T47D (cell line): ENCODE measurements around the gene ITGAX.
"Not testable (repeated sequence)": the region's sequence is repeated elsewhere in the genome, so short reads cannot be mapped to it uniquely, and the experiment has no call there.

ENCODE experiments used
- DNase-seq, 2 experiments: peaks; one replicate each; pipeline versions ENCODE4 v3.0.0 to v3.0.0-alpha.2; 2011 to 2012; ENCODE audit warnings: low read depth in 1 of 2, low spot score in 1 of 2
- JUND ChIP-seq: IDR thresholded peaks from 2 replicates; pipeline ENCODE4 v1.6.1; 2012; ENCODE audit warnings: low read depth
- in situ Hi-C: cut with HindIII; loops from 2 replicates; pipeline ENCODE4 v1.10.0; 2016; ENCODE audit warnings: low sequenced_read_pairs, low pct_unique_long_range_greater_than_20kb

ITGAX gene

DNA sequence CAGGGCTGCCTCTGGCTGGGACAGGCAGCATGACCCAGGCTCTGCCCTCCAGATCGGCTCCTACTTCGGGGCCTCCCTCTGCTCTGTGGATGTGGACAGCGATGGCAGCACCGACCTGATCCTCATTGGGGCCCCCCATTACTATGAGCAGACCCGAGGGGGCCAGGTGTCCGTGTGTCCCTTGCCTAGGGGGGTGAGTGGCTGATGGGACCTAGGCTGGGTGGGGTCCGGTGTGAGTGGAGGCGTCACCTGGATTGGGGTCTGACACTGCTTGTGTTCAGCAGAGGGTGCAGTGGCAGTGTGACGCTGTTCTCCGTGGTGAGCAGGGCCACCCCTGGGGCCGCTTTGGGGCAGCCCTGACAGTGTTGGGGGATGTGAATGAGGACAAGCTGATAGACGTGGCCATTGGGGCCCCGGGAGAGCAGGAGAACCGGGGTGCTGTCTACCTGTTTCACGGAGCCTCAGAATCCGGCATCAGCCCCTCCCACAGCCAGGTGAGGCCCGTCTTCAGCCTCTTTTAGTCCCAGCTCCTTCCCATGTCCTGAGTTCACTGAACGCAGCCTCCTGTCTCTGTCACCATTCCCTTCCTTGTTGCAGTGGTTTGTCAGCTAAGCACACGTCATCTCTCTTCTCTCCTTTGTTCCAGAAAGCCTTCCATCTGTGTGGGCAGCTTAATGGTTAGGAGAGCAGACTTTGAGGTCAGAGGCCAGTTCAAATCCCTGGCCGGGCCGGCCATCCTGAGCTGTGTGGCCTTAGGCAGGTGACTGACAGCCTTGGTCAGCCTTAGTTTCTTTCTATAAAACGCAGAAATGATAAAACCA, 56.3 kb downstream of the ITGAX start:
- in situ Hi-C loops: no loop called here
- no peak for DNase-seq
- TF ChIP-seq JUND: no peak

DNA sequence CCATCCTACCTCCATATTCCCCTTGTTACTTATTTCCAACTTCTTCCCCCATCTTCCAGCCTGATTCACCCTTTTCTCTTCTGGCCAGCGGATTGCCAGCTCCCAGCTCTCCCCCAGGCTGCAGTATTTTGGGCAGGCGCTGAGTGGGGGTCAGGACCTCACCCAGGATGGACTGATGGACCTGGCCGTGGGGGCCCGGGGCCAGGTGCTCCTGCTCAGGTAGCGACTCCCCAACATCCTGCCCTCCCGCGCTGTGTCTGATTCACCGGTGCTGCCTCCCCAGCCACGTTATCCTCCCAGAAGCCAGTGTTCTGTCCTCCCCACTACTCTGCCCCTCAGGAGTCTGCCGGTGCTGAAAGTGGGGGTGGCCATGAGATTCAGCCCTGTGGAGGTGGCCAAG, 57.8 kb downstream of the ITGAX start:
- in situ Hi-C loops: no loop called here
- TF ChIP-seq JUND: no peak
- no peak for DNase-seq

DNA sequence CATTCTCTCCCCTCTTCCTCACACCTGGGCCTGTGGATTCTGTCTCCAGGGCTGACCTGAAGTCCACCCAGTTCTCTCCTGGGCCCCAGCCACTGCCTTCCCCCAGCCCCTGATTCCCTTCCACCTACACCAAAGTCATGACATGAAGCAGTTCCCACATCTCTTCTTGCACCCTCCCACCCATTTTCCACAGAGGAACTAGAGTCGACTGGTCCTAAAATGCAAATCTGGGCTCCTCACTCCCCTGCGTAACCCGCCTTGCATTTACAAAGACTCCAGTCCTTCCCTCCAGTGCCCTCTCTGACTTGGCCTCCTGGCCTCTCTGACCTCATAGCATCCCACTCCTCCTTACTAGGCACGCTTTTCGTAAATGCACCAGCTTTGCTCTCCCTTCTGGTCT, 58.4 kb downstream of the ITGAX start:
- in situ Hi-C loops: no loop called here
- TF ChIP-seq JUND: no peak
- DNase-seq: no peak

DNA sequence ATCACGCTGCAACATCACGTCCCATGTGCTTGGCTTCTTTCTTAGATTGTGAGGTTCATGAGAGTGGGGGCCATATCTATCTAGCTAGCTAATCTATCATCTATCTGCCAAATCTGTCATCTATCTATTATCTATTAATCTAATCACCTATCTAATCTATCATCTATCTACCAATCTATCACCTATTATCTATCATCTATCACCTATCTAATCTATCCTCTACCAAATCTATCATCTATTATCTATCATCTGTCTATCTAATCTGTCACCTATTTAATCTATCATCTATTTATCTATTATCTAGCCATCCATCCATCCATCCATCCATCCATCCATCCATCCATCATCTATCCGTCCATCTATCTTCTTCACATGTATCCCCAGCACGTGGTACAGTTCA, 59.0 kb downstream of the ITGAX start:
- DNase-seq: no peak
- no peak for TF ChIP-seq JUND
- in situ Hi-C loops: no loop called here

DNA sequence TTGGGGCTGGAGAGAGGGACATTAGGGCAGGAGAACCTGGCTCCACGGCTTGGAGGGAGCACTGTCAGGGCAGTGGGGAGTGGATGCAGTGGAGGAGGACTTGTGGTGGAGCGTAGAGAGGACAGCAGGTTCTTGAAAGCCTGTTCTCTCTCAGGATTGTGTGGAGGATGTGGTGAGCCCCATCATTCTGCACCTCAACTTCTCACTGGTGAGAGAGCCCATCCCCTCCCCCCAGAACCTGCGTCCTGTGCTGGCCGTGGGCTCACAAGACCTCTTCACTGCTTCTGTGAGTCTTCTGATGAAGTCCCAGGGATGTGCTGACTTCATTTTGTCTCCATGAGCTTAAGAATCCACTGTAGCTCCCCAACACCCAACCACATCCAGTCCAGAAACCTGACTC, 59.7 kb downstream of the ITGAX start:
- in situ Hi-C loops: no loop called here
- TF ChIP-seq JUND: no peak
- DNase-seq: no peak

DNA sequence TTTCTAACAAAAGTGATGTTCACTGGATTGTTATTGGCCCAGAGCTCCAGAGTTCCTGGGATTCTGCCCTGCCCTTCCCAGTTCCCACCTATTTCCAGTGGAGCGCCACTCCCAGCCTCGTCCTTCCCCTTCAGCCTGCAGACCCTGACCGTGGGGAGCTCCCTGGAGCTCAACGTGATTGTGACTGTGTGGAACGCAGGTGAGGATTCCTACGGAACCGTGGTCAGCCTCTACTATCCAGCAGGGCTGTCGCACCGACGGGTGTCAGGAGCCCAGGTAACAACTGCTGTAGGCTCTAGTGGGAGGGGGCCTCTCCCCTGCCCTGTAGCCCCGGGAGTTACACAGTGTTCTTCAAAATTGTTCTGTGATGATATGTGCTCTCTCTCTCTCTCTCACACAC, 61.4 kb downstream of the ITGAX start:
- TF ChIP-seq JUND: no peak
- no peak for DNase-seq
- in situ Hi-C loops: no loop called here

DNA sequence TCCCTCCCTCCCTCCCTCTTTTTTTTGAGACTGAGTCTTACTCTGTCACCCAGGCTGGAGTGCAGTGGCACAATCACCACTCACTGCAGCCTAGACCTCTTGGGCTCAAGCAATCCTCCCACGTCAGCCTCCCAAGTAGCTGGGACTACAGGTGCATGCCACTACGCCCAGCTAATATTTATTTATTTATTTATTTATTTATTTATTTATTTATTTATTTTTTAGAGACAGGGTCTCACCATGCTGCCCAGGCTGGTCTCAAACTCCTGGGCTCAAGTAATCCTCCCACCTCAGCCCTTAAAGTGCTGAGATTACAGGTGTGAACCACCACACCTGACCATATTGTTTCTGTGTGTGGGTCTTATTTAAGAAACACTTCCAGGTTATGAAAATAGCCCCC, 62.1 kb downstream of the ITGAX start:
- in situ Hi-C loops: not testable (repeated sequence)

DNA sequence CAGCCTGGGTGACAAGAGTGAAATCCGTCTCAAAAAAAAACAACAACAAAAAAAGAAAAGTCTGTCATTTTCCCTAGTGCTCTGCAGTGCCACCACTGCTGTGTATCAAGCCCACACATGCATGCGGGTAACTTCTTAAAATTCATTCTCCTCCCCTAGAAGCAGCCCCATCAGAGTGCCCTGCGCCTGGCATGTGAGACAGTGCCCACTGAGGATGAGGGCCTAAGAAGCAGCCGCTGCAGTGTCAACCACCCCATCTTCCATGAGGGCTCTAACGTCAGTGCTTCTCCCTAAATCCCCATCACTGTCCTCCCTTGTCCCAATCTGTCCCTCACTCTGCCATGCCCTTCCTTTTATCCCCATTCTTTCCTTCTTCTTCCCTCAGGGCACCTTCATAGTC, 62.9 kb downstream of the ITGAX start:
- DNase-seq: no peak
- TF ChIP-seq JUND: no peak
- in situ Hi-C loops: no loop called here

More for the DNA sequence above, 62.1 kb downstream of the ITGAX start:
- not testable (repeated sequence) for DNase-seq

DNA sequence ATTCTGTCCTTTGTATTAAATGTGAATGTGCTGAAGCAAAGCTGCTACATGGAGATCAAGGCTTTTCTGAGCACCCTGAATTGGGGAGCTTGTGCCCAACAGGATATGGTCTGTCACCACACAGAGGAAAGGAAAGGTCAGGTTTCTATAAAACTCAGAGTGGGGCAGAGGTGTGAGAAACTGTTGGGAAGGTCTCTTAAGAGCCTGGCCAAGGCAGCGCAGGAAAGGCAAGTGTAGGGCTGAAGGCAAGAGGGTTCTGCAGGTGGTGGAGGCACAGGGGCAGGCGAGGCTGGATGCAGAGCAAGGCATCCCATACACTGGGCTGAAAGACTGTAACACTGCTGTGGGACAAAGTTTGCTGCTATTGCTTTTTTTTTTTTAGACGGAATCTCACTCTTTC, 65.1 kb downstream of the ITGAX start:
- TF ChIP-seq JUND: no peak
- in situ Hi-C loops: no loop called here
- no peak for DNase-seq

DNA sequence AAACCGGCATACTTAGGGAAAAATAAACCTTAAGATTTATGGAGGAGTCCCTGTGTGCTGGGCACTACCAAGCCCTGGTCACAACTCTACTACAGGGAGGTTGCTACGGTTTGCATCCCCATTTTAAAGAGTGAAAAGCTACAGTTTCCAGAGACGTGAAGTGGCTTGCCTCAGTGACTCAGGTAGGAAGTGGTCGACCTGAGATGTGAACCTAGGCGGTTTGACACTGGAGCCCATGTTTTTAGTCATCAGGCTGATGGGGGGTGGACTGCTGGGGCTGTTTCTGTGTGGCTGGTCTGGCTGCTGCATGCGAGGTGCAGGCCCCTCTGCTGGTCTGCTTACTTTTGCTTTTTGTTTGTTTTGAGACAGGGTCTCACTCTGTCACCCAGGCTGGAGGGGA, 66.6 kb downstream of the ITGAX start:
- no peak for DNase-seq
- no peak for TF ChIP-seq JUND
- in situ Hi-C loops: no loop called here

DNA sequence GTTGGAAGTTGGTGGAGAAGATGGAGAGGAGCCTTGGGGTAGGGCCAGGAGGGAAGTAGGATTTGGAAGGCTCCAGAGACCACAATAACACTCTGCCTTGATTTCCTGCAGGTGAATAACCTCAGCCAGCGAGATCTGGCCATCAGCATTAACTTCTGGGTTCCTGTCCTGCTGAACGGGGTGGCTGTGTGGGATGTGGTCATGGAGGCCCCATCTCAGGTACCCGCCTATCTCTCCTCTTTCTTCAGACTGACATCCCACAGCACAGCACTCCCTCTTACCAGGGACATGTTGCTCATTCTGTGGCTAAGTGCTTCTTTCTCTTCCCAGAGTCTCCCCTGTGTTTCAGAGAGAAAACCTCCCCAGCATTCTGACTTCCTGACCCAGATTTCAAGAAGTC, 68.3 kb downstream of the ITGAX start:
- no peak for DNase-seq
- in situ Hi-C loops: no loop called here
- no peak for TF ChIP-seq JUND

DNA sequence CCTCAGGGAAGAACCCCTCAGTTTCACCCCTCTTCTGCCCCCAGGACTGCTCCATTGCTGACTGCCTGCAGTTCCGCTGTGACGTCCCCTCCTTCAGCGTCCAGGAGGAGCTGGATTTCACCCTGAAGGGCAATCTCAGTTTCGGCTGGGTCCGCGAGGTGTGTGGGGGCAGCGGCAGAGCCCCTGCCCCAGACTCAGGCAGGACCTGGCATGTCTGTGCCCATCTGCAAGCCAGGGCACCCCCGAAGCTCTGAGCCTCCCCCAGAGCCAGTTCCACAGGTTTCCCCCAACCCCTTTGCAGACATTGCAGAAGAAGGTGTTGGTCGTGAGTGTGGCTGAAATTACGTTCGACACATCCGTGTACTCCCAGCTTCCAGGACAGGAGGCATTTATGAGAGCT, 68.8 kb downstream of the ITGAX start:
- no peak for TF ChIP-seq JUND
- no peak for DNase-seq
- in situ Hi-C loops: no loop called here

DNA sequence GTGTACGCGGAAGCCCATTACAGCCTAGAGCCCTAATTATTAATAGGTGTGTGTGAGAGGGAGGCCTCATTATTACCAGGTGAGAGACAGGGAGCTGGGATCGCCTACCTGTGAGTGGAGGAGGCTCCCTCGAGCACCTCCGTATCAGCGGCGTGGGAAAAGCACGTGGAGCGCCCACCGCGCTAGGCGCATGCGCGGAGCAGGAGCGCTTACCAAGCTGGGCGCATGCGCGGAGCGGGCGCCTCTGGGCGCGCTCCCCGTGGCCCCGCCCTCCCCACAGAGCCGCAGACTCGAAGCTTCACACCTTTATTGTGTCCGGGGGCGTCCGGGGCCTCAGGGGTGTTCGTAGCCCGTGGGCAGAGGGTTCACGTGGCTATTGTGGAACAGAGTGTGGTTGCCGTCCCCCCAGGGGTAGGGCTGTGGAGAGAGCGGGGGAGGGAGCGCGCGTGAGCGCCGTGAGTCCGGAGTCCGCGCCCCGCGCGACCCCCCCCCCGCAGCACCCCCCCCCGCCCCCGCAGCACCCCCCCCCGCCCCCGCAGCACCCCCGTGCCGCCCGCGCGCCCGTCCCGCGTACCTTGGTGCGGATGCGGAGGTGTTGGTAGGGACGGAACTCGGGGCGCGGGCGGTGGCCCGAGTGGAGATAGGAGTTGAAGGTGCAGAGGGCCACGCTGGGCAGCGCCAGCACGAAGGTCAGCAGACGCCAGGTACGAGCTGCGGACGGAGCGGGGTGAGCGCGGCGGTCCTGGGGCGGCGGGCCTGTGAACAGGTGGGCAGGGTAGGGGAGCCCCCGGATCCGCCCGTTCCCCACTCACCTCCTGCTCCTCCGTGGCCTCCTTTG, 72.7 kb downstream of the ITGAX start:
- TF ChIP-seq JUND: no peak
- in situ Hi-C loops: no loop called here
- DNase-seq: peak; percentile 49 to 58
